Type B pancreatic cell (in vitro differentiated cells): Measurements from ENCODE around the gene REM2. TPM values are rescaled to one million over a fixed set of nuclear protein-coding genes. Genes with fewer than 3 reads are reported as not detected.
A peak's percentile ranks its signal among the peaks of the same experiment; 100 is the strongest.

ENCODE experiments used
- DNase-seq: peaks from one replicate; pipeline ENCODE4 v3.0.0; 2021; ENCODE audit warnings: mixed read lengths; ENCODE audit not compliant: unreplicated experiment; ENCODE audit errors: extremely low spot score
- H3K27ac Mint-ChIP-seq: 2 replicates; pipeline ENCODE4 v1.8.0; 2021; ENCODE audit warnings: mild to moderate bottlenecking, mixed read lengths
- H3K27me3 Mint-ChIP-seq: 2 replicates; pipeline ENCODE4 v1.8.0; 2021; ENCODE audit warnings: mixed read lengths
- H3K36me3 Mint-ChIP-seq: 2 replicates; pipeline ENCODE4 v1.8.0; 2021; ENCODE audit warnings: mixed read lengths
- H3K4me1 Mint-ChIP-seq: one replicate; pipeline ENCODE4 v1.8.0; 2021; ENCODE audit warnings: mixed read lengths; ENCODE audit not compliant: unreplicated experiment
- H3K4me3 Mint-ChIP-seq: 2 replicates; pipeline ENCODE4 v1.8.0; 2021; ENCODE audit warnings: mild to moderate bottlenecking, mixed read lengths
- H3K9me3 Mint-ChIP-seq: 2 replicates; pipeline ENCODE4 v1.8.0; 2021; ENCODE audit warnings: mixed read lengths
- total RNA-seq: library from RNA; stranded (reverse); gene quantifications from 2 replicates; pipeline ENCODE4 v1.2.1, GENCODE V29; 2021; ENCODE audit warnings: low replicate concordance
- TF ChIP-seq, protein P1 (sequence below): fragments of 200-600 bp; sonication (generic); conservative IDR thresholded peaks from 2 replicates; pipeline ENCODE4 v1.5.0; 2021; ENCODE audit warnings: antibody characterized with exemption, mild to moderate bottlenecking

The REM2 gene
- total RNA-seq, 1 donor from 2014 or later, result 2.0 TPM

DNA sequence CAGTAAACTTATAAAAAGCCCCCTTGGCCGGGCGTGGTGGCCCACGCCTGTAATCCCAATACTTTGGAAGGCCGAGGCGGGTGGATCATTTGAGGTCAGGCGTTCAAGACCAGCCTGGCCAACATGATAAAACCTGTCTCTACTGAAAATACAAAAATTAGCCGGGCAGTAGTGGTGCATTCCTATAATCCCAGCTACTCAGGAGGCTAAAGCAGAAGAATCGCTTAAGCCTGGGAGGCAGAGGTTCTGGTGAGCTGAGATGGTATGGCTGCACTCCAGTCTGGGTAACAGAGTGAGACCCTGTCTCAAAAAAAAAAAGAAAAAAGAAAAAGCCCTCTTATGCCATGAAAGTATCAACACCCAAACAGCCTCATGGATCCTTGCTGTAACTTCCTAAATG is 42.5 kb downstream of the REM2 start:
- TF ChIP-seq, protein P1, sequence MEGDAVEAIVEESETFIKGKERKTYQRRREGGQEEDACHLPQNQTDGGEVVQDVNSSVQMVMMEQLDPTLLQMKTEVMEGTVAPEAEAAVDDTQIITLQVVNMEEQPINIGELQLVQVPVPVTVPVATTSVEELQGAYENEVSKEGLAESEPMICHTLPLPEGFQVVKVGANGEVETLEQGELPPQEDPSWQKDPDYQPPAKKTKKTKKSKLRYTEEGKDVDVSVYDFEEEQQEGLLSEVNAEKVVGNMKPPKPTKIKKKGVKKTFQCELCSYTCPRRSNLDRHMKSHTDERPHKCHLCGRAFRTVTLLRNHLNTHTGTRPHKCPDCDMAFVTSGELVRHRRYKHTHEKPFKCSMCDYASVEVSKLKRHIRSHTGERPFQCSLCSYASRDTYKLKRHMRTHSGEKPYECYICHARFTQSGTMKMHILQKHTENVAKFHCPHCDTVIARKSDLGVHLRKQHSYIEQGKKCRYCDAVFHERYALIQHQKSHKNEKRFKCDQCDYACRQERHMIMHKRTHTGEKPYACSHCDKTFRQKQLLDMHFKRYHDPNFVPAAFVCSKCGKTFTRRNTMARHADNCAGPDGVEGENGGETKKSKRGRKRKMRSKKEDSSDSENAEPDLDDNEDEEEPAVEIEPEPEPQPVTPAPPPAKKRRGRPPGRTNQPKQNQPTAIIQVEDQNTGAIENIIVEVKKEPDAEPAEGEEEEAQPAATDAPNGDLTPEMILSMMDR, result no peak
- Mint-ChIP-seq H3K36me3 (peaks cover 37% of the 10 kb centered on the region), H3K27me3 (no peaks in the 10 kb centered on the region), H3K4me1 (peaks cover 14% of the 10 kb centered on the region), H3K9me3 (no peaks in the 10 kb centered on the region), H3K27ac (no peak overlapping the region), H3K4me3 (no peak overlapping the region)
- DNase-seq, result no peak

DNA sequence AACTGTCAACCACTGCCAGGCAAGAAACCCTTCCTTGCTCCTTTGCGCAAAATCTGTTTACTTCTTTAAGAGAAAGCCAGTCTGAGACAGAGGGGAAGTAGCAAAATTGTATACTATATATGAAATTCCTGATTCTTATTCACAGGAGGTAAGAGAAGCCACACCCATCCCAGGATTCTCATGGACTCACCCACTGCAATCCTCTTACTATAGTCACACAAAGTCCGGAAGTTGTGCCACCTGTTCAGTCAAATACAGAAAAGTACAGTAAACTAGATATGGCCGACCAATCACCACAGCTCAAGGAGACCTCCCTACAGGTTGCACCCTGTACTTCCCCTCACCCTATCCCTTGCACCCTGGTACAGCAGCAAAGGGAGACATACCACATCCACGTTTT is 43.3 kb downstream of the REM2 start:
- peak overlapping the region; percentile 47 for H3K4me3 Mint-ChIP-seq
- no peaks in the 10 kb centered on the region for H3K9me3 Mint-ChIP-seq
- DNase-seq, result no peak
- H3K27ac Mint-ChIP-seq, result peak overlapping the region; percentile 67
- H3K36me3 Mint-ChIP-seq, result peaks cover 31% of the 10 kb centered on the region
- TF ChIP-seq, protein P1, result no peak
- H3K4me1 Mint-ChIP-seq, result peaks cover 14% of the 10 kb centered on the region
- no peaks in the 10 kb centered on the region for H3K27me3 Mint-ChIP-seq

DNA sequence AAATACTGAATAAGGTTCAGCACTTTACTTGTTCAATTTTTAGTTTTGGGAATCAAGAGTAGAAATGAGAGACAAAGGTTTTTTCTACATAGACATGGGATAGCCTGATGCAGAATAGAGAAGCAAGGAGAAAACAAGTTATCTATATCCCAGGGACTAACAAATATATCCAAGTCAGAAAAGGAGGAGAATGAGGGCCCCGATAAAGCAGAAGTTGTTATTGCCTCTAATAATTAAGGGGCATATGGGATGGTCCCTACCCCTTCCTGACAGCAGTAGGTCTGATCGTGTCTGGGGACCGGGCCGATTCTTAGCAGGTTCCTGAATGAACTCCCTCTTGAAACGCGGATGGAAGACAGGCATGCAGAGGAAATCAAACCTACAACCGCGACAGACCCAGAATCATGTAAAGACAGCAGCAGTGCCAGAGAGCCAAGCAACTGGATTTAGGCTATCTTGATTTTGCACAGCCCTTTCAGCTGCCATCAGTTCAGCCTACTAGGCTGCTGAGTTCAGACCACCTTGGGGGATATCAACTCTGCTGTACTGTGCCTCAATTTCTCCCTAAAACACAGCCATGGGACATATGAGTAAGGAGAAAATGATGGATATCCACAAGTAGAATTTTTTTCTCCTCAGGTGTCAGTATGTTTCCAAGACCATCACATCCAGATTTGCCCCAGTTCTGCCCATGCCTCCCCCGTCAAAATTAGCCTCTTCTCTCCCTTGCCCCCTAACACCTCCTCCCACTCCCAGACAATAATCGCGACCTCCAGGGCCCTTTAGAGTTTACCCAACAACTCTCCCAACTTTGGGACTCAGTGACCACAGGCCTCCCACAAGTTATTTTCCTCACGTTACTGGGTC is 45.4 kb downstream of the REM2 start:
- Mint-ChIP-seq H3K36me3 (peaks cover 20% of the 10 kb centered on the region), H3K4me3 (no peak overlapping the region), H3K27me3 (no peaks in the 10 kb centered on the region), H3K9me3 (no peaks in the 10 kb centered on the region), H3K4me1 (peaks cover 19% of the 10 kb centered on the region), H3K27ac (no peak overlapping the region)
- TF ChIP-seq, protein P1, result no peak
- DNase-seq, result no peak

DNA sequence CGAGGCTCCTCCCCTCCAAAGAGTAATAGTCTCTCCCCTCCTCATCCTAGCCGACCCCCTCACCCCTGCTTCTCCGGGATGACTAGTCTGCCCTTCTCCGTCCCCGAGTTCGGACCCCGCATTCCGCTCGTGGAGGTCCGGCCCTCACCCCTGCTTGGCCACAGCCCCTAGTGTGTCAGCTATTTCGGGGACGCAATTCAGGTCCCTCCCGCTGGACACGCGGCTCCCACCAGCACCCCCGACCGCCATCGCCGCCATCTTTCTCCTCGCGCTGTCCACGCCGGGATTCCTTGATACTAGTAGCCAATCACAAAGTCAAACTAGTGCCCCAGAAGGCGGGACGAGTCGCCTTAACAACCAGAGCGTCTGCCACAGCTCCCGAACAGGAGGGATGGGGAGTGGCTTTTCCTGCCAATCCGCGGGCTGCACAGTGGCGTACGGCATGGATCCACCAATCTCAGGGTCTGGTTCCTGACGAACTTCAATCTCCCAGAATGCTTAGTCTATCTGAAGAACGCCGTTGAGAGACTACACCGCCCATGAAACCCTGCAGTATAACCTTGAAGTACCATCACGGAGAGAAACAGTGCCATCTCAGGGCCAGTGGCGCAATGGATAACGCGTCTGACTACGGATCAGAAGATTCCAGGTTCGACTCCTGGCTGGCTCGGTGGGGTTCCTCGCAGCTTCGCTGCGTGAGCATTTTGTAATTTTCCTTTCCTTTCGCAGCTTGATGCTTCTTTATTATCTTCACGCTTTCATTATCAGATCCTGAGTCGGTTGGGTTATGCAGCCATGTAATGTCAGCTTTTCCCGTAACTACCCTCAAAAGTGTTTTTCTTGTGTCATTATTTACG is 46.3 kb downstream of the REM2 start, which contains the start of gene PRMT5:
PRMT5 (minus strand) TSS at position 273 of the 857 bp plus-strand sequence; CDS start at position 258, 15 bp downstream.
- Mint-ChIP-seq H3K27ac (no peak within 1 kb of the TSS), H3K9me3 (no peaks in the 10 kb centered on the region), H3K4me1 (peaks cover 24% of the 10 kb centered on the region), H3K27me3 (no peaks in the 10 kb centered on the region), H3K36me3 (peaks cover 15% of the 10 kb centered on the region), H3K4me3 (no peak within 1 kb of the TSS)
- TF ChIP-seq, protein P1, result no peak
- DNase-seq, result peak; percentile 98

DNA sequence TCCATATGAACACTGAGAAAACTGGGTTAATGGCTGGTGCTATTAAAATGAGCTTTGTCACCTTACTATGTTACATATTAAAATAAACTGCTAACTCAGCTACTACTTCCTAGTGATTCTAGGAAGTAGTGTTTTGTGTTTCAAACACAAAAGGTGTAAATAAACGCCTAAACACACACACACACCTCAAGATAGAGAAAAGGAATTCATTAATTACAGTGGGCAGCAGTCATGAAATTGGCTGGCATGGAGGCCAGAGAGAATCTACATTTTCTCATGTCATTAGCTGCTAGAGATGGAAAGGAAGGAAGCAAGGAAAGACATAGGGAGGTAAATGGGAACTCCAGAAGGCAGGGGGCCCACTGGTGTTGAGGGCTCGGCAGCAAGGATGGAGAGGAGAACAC is 46.9 kb downstream of the REM2 start:
- peaks cover 10% of the 10 kb centered on the region for H3K36me3 Mint-ChIP-seq
- H3K27ac Mint-ChIP-seq, result no peak overlapping the region
- DNase-seq, result no peak
- peaks cover 24% of the 10 kb centered on the region for H3K4me1 Mint-ChIP-seq
- H3K4me3 Mint-ChIP-seq, result no peak overlapping the region
- TF ChIP-seq, protein P1, result no peak
- no peaks in the 10 kb centered on the region for H3K27me3 Mint-ChIP-seq
- no peaks in the 10 kb centered on the region for H3K9me3 Mint-ChIP-seq
